T-helper 9 cell (primary cell): ENCODE results near the gene WDCP.

Experiments used
- DNase-seq: peaks from one replicate; pipeline ENCODE4 v3.0.0-alpha.2; 2020

The WDCP gene

DNA sequence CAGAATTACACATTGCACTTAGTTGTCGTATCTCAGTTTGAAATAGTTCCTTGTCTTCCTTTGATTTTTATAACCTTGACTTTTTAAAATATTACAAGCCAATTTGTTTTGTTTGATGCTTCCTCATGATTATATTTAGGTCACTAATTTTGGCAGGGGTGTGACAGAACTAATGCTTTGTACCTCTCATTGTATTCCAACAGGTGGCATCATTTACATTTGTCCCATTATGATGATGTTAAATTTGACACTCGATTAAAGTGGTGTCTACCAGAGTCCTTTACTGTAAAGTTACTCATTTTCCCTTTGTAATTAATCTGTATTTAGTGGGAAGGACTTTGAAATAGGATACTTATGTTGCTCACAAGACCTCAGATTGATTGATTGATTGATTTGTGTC, 58.8 kb downstream of the WDCP start:
- DNase-seq, result no peak
